Gastrocnemius medialis (tissue), 4 donors: ENCODE results near the gene VSTM2B. TPM values are rescaled to one million over a fixed set of nuclear protein-coding genes. Genes with fewer than 3 reads are reported as not detected.

Source experiments
- ATAC-seq, 2 donors: fragments of 150-250 bp; one replicate each; pipeline ENCODE4 v1.9.1; 2016
- DNase-seq, 2 donors: peaks; one replicate each; pipeline ENCODE4 v3.0.0-alpha.2; 2019
- H3K27ac ChIP-seq, 4 donors: fragments of 200-600 bp; sonication (generic); 1 replicate in 1 of 4; 2 replicates in 3 of 4; pipeline ENCODE4 v1.5.1; 2016 to 2018; ENCODE audit warnings: mild to moderate bottlenecking in 2 of 4, moderate library complexity in 1 of 4
- H3K27me3 ChIP-seq, 3 donors: fragments of 200-600 bp; sonication (generic) in 2 of 3; 1 replicate in 1 of 3; 2 replicates in 2 of 3; pipeline versions ENCODE4 v1.5.1 to v1.6.0; 2016 to 2019; ENCODE audit warnings: mild to moderate bottlenecking in 1 of 3, moderate library complexity in 1 of 3
- H3K36me3 ChIP-seq, 2 donors: fragments of 200-600 bp; sonication (generic) in 1 of 2; one replicate each; pipeline ENCODE4 v1.5.1; 2017 to 2018
- H3K4me1 ChIP-seq, 2 donors: fragments of 200-600 bp; sonication (generic) in 1 of 2; one replicate each; pipeline ENCODE4 v1.5.1; 2016 to 2017; ENCODE audit warnings: mild to moderate bottlenecking in 2 of 2
- H3K4me3 ChIP-seq, 4 donors: fragments of 200-600 bp; sonication (generic) in 3 of 4; 1 replicate in 1 of 4; 2 replicates in 3 of 4; pipeline ENCODE4 v1.5.1; 2016 to 2019; ENCODE audit warnings: mild to moderate bottlenecking in 2 of 4
- H3K9me3 ChIP-seq, 3 donors: fragments of 200-600 bp; sonication (generic) in 2 of 3; 1 replicate in 1 of 3; 2 replicates in 2 of 3; pipeline ENCODE4 v1.5.1; 2016 to 2019
- POLR2A ChIP-seq, 2 donors: fragments of 450-650 bp; IDR thresholded peaks; one replicate each; pipeline ENCODE4 v1.6.1; 2017; ENCODE audit warnings: antibody characterized with exemption in 2 of 2, mild to moderate bottlenecking in 2 of 2, moderate library complexity in 2 of 2
- in situ Hi-C, 4 donors: fragments of 200-750 bp; cut with MboI; loops; one replicate each; pipeline versions ENCODE4 v1.15.0 to v1.8.0; 2017; ENCODE audit warnings: low sequenced_read_pairs in 4 of 4
- intact Hi-C: fragments of 100-400 bp; cut with DNase I; formaldehyde crosslinking; loops from one replicate; pipeline ENCODE4 v1.15.1; 2023; ENCODE audit warnings: low total_unique reads
- total RNA-seq, 4 donors: library from RNA; depleted of rRNA; stranded (reverse); fragments of >200 nt; gene quantifications; one replicate each; pipeline versions ENCODE4 v1.1.0 to v1.2.3, GENCODE V29; 2016
- TF ChIP-seq, protein P1 (sequence below), 5 experiments: fragments of 450-650 bp in 3 of 5; fragments of 200-600 bp in 2 of 5; sonication (generic) in 2 of 5; IDR thresholded peaks in 4 of 5; conservative IDR thresholded peaks in 1 of 5; 1 replicate in 4 of 5; 2 replicates in 1 of 5; pipeline ENCODE4 v1.5.1; 2016 to 2019; ENCODE audit warnings: antibody characterized with exemption in 5 of 5, mild to moderate bottlenecking in 3 of 5, moderate library complexity in 3 of 5

The VSTM2B gene
- total RNA-seq, 4 donors from 2014 or later, result not detected

DNA sequence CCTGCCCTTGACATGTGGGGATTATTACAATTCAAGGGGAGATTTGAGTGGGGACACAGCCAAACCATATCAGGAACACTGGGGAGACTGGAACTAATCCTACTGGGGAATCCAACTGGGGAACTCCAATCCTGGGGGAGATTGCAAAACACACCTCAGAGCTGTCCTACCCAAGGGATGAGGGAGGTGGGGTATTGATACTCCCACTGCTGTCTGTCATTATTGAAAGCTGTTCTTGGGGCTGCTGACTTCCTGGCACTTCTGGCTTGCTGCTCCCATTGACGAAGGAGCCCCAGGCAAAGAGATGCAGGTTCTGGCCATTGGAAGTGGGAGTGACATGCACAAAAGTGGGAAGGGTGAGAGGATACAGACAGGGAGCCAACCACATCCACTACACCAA is 55.6 kb downstream of the VSTM2B start:
- Histone ChIP-seq H3K36me3 (no peaks in the 10 kb centered on the region), H3K4me3 (no peak overlapping the region), H3K9me3 (no peaks in the 10 kb centered on the region), H3K27me3 (peaks cover 0 to 16% (median 5%) of the 10 kb centered on the region in 3 donors), H3K27ac (no peak overlapping the region), H3K4me1 (no peaks in the 10 kb centered on the region)
- TF ChIP-seq, protein P1, sequence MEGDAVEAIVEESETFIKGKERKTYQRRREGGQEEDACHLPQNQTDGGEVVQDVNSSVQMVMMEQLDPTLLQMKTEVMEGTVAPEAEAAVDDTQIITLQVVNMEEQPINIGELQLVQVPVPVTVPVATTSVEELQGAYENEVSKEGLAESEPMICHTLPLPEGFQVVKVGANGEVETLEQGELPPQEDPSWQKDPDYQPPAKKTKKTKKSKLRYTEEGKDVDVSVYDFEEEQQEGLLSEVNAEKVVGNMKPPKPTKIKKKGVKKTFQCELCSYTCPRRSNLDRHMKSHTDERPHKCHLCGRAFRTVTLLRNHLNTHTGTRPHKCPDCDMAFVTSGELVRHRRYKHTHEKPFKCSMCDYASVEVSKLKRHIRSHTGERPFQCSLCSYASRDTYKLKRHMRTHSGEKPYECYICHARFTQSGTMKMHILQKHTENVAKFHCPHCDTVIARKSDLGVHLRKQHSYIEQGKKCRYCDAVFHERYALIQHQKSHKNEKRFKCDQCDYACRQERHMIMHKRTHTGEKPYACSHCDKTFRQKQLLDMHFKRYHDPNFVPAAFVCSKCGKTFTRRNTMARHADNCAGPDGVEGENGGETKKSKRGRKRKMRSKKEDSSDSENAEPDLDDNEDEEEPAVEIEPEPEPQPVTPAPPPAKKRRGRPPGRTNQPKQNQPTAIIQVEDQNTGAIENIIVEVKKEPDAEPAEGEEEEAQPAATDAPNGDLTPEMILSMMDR (IDR thresholded peaks at IDR 0.05 in 4 of 5, conservative IDR thresholded peaks at IDR 0.05 in 1 of 5), result no peak
- no peak for TF ChIP-seq POLR2A (IDR thresholded peaks at IDR 0.05)
- in situ Hi-C loops (no loop called here), intact Hi-C loops (no loop called here)
- no peak for ATAC-seq
- DNase-seq, result no peak

- Histone ChIP-seq H3K4me1 (no peaks in the 10 kb centered on the region), H3K4me3 (no peak overlapping the region), H3K27me3 (peaks cover 0 to 4% (median 3%) of the 10 kb centered on the region in 3 donors), H3K9me3 (no peaks in the 10 kb centered on the region), H3K36me3 (no peaks in the 10 kb centered on the region), H3K27ac (no peak overlapping the region)
- DNase-seq (no peak), ATAC-seq (no peak)
- TF ChIP-seq, protein P1 (IDR thresholded peaks at IDR 0.05 in 4 of 5, conservative IDR thresholded peaks at IDR 0.05 in 1 of 5), result no peak
- TF ChIP-seq POLR2A (IDR thresholded peaks at IDR 0.05), result no peak
- in situ Hi-C loops (no loop called here), intact Hi-C loops (no loop called here)
These were observed 57.6 kb downstream of the VSTM2B start for GRCh38 chr19:29583196-29583999.

- Histone ChIP-seq H3K4me3 (no peak overlapping the region), H3K9me3 (no peaks in the 10 kb centered on the region), H3K27ac (no peak overlapping the region), H3K4me1 (no peaks in the 10 kb centered on the region), H3K36me3 (no peaks in the 10 kb centered on the region), H3K27me3 (peaks cover 0 to 13% (median 3%) of the 10 kb centered on the region in 3 donors)
- intact Hi-C loops (no loop called here), in situ Hi-C loops (no loop called here)
- TF ChIP-seq, protein P1 (IDR thresholded peaks at IDR 0.05 in 4 of 5, conservative IDR thresholded peaks at IDR 0.05 in 1 of 5), result no peak
- TF ChIP-seq POLR2A (IDR thresholded peaks at IDR 0.05), result no peak
- ATAC-seq, result no peak
- DNase-seq, result no peak
These were observed 60.6 kb downstream of the VSTM2B start for GRCh38 chr19:29586401-29586800.

- Histone ChIP-seq H3K4me1 (no peaks in the 10 kb centered on the region), H3K4me3 (no peak overlapping the region), H3K36me3 (no peaks in the 10 kb centered on the region), H3K9me3 (no peaks in the 10 kb centered on the region), H3K27me3 (peaks cover 0 to 15% (median 4%) of the 10 kb centered on the region in 3 donors), H3K27ac (no peak overlapping the region)
- no peak for DNase-seq
- intact Hi-C loops, result no loop called here
- no peak for ATAC-seq
- in situ Hi-C loops, result no loop called here
- TF ChIP-seq, protein P1 (IDR thresholded peaks at IDR 0.05 in 4 of 5, conservative IDR thresholded peaks at IDR 0.05 in 1 of 5), result no peak
- TF ChIP-seq POLR2A (IDR thresholded peaks at IDR 0.05), result no peak
These were observed 61.3 kb downstream of the VSTM2B start for GRCh38 chr19:29587059-29587458.
